PFSK-1 (cell line): ENCODE measurements around the gene SPG7.

Experiments
- FOXP2 ChIP-seq: optimal IDR thresholded peaks from 2 replicates; pipeline ENCODE3; 2011; ENCODE audit warnings: borderline replicate concordance, control low read depth, inconsistent platforms; ENCODE audit not compliant: insufficient read depth; ENCODE audit errors: extremely low read length, extremely low read depth
- POLR2AphosphoS5 ChIP-seq: IDR thresholded peaks from 2 replicates; pipeline ENCODE4 v1.6.1; 2012; ENCODE audit warnings: low read depth, mild to moderate bottlenecking, control low read depth, low read length, moderate library complexity
- REST ChIP-seq, 2 experiments: IDR thresholded peaks; 2 replicates each; pipeline versions ENCODE4 v1.6.1 to v1.8.0; 2011 to 2012; ENCODE audit warnings: low read depth in 2 of 2, low read length in 2 of 2, control low read depth in 1 of 2, inconsistent platforms in 1 of 2, mild to moderate bottlenecking in 1 of 2, moderate library complexity in 1 of 2; ENCODE audit not compliant: insufficient read depth in 1 of 2
- SIN3A ChIP-seq: IDR thresholded peaks from 2 replicates; pipeline ENCODE4 v1.6.1; 2012; ENCODE audit warnings: mild to moderate bottlenecking, low read length, moderate library complexity, borderline replicate concordance; ENCODE audit not compliant: insufficient read depth
- TAF1 ChIP-seq: IDR thresholded peaks from 2 replicates; pipeline ENCODE4 v1.6.1; 2012; ENCODE audit warnings: low read length, control low read depth, borderline replicate concordance; ENCODE audit not compliant: insufficient read depth

GRCh38 chr16:89540557-89540956 is 32.4 kb downstream of the SPG7 start:
- TF ChIP-seq TAF1 (no peak), SIN3A (no peak), POLR2AphosphoS5 (no peak), FOXP2 (no peak), REST (IDR thresholded peaks at IDR 0.05; ENCODE audit: insufficient read depth in 1 of 2, low read depth in 2 of 2, low read length in 2 of 2) (no peak)
